GM18498 (cell line): ENCODE data around the gene LRIT1.

Experiments used
- ATAC-seq: cut with Tn5 transposase; IDR thresholded peaks from one replicate; pipeline ENCODE4 v1.9.1; 2021; ENCODE audit warnings: mild to moderate bottlenecking, moderate library complexity; ENCODE audit not compliant: unreplicated experiment

The LRIT1 gene

GRCh38 chr10:84254552-84255478 is 13.5 kb upstream of the LRIT1 start:
- no peak for ATAC-seq

- ATAC-seq, result no peak
Observed at GRCh38 chr10:84248794-84249193, 7.4 kb upstream of the LRIT1 start.

GRCh38 chr10:84247496-84247895 is 6.2 kb upstream of the LRIT1 start:
- ATAC-seq, result no peak

- ATAC-seq, result no peak
Observed at GRCh38 chr10:84244651-84245270, 3.4 kb upstream of the LRIT1 start, which contains the start of gene RGR. Gene RGR, plus strand, starts transcription at chr10:84245053. Its CDS starts 38 bp downstream, at chr10:84245091.

GRCh38 chr10:84243759-84244158 is 2.4 kb upstream of the LRIT1 start:
- ATAC-seq, result no peak

- ATAC-seq, result no peak
Observed at GRCh38 chr10:84238909-84239308, 2.4 kb downstream of the LRIT1 start.

- no peak for ATAC-seq
Observed at GRCh38 chr10:84237199-84238051, 3.9 kb downstream of the LRIT1 start.

GRCh38 chr10:84236807-84237198 is 4.5 kb downstream of the LRIT1 start:
- ATAC-seq, result no peak

- no peak for ATAC-seq
Observed at GRCh38 chr10:84235096-84235495, 6.2 kb downstream of the LRIT1 start.

- ATAC-seq, result no peak
Observed at GRCh38 chr10:84234479-84234878, 6.9 kb downstream of the LRIT1 start.

GRCh38 chr10:84233940-84234339 is 7.4 kb downstream of the LRIT1 start:
- ATAC-seq, result no peak

GRCh38 chr10:84232376-84232775 is 9.0 kb downstream of the LRIT1 start:
- ATAC-seq, result no peak

- ATAC-seq, result no peak
Observed at GRCh38 chr10:84230359-84230758, 11.0 kb downstream of the LRIT1 start.

GRCh38 chr10:84227810-84228209 is 13.5 kb downstream of the LRIT1 start:
- ATAC-seq, result no peak

- no peak for ATAC-seq
Observed at GRCh38 chr10:84226616-84227015, 14.7 kb downstream of the LRIT1 start.

GRCh38 chr10:84225427-84226173 is 15.7 kb downstream of the LRIT1 start, which contains the start of gene LRIT2:
Gene LRIT2, minus strand, starts transcription at chr10:84225544. Its CDS starts 24 bp downstream, at chr10:84225520.
- no peak for ATAC-seq

- ATAC-seq, result no peak
Observed at GRCh38 chr10:84224411-84225028, 16.8 kb downstream of the LRIT1 start.

GRCh38 chr10:84221916-84222315 is 19.4 kb downstream of the LRIT1 start:
- ATAC-seq, result no peak

- no peak for ATAC-seq
Observed at GRCh38 chr10:84217746-84218145, 23.6 kb downstream of the LRIT1 start.

- ATAC-seq, result no peak
Observed at GRCh38 chr10:84216834-84217233, 24.5 kb downstream of the LRIT1 start.
